AG09319 (cell line): ENCODE data around the gene RABEPK.
"Not testable (repeated sequence)": the region's sequence is repeated elsewhere in the genome, so short reads cannot be mapped to it uniquely, and the experiment has no call there.

Experiments used
- DNase-seq: peaks from one replicate; pipeline ENCODE4 v3.0.0-alpha.2; 2010; ENCODE audit warnings: low read depth; ENCODE audit errors: extremely low read depth
- TF ChIP-seq, protein P1 (sequence below): IDR thresholded peaks from 2 replicates; pipeline ENCODE4 v1.5.1; 2011; ENCODE audit warnings: low read depth, mild to moderate bottlenecking, inconsistent platforms, low read length, moderate library complexity

The RABEPK gene

DNA sequence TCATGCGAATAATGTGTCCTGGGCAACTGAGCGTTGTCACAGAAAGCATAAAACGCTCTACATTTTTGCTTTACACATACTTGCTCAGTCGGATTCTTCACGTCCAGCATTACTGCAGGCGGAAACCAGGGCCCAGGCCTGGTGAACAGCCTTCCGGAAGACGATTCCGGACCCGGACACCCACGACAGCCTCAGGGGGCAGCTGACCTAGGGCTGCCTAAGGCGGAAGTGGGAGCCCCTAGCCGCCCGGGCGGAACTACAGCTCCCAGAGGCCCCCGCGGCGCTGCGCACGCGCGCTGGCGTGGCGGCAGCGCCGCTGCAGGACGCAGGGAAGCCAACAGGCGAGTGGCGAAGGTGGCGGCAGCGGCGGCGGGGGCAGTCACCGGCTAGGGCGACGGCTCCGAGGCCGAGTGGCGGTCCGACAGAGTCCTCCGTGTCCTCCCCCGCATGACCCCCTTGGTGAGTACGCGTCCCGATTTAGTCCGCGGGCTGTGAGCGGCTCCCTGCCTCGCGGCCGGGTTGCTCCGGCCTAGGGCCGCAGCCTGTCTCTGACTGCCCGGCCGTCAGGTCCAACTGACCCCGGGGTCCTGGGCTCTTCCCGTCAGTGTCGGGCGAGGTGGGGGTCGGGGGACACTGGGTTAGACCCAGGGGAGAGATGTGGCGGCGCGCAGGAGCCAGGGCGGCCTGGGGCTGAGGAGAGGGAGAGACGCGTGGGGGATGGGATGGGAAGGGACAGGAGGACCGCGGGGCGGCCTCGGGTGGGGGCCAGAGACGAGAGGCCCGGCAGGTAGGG lies 61.4 kb downstream of the RABEPK start, which contains the start of gene GAPVD1:
GAPVD1 (plus strand) TSS at position 326 of the 793 bp plus-strand sequence. CDS start 37,096 bp downstream, outside the sequence.
- TF ChIP-seq, protein P1, sequence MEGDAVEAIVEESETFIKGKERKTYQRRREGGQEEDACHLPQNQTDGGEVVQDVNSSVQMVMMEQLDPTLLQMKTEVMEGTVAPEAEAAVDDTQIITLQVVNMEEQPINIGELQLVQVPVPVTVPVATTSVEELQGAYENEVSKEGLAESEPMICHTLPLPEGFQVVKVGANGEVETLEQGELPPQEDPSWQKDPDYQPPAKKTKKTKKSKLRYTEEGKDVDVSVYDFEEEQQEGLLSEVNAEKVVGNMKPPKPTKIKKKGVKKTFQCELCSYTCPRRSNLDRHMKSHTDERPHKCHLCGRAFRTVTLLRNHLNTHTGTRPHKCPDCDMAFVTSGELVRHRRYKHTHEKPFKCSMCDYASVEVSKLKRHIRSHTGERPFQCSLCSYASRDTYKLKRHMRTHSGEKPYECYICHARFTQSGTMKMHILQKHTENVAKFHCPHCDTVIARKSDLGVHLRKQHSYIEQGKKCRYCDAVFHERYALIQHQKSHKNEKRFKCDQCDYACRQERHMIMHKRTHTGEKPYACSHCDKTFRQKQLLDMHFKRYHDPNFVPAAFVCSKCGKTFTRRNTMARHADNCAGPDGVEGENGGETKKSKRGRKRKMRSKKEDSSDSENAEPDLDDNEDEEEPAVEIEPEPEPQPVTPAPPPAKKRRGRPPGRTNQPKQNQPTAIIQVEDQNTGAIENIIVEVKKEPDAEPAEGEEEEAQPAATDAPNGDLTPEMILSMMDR, result peak; percentile 8
- DNase-seq, result peak; percentile 71

DNA sequence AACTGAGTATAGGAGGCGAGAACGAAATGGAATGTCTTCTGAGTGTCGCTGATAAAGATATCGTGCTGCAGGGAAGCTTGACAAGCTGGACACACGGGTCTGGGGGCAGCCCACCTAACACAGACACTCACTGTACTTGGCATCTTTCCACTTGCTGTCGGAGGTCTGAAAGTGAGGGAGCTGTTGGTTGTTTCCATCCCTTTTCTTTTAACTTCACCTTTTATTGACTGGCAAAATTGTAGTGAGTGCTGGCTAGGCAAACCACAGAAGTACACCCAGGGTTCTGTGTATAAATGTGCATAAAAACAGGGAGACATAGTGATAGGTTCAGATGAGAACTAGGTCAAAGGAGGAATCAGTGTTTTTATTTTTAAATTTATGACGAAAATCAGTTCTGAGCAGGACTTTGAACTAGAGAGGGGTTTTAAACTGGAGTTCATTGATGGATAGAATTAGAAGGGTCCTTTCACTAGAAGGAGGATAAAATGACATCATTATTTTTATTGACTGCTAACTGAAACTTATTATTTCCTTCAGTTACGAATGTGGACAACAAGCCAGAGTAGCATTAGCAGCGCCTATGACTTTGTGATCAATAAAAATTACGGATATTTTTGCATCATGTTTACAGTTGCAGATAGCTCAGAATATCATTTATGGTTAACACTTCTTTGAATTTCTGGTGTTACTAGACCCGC lies 62.1 kb downstream of the RABEPK start:
- TF ChIP-seq, protein P1, result no peak
- DNase-seq, result no peak

DNA sequence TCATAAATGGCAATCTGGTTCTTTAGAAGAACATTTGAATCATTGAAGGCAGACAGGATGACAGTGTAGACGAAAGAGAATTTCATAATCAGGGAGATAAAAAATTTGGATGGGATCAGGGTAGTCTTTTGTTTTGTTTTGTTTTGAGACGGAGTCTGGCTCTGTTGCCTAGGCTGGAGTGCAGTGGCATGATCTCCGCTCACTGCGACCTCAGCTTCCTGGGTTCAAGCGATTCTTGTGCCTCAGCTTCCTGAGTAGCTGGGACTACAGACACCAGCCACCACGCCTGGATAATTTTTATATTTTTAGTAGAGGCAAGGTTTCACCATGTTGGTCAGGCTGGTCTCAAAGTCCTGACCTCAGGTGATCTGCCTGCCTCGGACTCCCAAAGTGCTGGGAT lies 63.7 kb downstream of the RABEPK start:
- not testable (repeated sequence) for DNase-seq

DNA sequence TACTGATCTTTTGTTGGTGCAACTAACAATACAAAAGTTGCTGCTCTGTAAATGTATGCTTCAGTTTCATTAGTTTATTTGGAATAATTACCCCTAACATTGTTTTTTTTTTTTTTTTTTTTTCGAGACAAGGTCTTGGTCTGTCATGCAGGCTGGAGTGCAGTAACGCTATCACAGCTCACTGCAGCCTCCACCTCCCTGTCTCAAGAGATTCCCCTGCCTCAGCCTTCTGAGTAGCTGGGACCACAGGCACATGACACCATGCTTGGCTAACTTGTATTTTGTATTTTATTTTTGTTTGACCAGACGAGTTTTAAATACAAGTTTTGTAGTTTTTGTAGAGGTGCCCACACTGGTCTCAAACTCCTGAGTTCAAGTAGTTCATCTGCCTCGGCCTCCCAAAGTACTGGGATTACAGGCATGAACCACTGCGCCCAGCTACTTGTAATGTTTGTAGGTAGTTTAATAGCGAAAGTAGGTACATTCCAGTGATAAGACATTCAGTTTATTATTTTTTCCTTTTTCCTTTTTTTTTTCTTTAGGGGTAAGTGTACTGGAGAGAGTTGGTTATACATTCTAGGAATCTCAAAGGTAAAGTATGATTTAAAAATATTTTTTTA lies 68.2 kb downstream of the RABEPK start:
- TF ChIP-seq, protein P1, result no peak
- no peak for DNase-seq

DNA sequence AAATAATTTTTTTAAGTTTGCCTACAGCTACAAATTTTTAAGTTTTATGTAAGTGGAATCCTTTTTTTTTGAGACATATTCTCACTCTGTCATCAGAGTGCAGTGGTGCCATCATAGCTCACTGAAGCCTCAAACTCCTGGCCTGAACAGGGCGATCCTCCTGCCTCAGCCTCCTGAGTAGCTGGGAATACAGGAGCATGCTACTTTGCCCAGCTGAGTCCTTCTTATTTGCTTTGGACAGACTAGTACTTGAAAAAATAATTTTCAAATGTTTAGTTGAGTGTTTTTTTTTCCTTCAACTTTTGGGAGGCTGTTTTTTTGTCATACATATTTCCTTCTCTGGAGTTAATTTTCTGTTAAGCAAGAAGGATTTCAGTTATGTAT lies 68.7 kb downstream of the RABEPK start:
- no peak for DNase-seq
- TF ChIP-seq, protein P1, result no peak

DNA sequence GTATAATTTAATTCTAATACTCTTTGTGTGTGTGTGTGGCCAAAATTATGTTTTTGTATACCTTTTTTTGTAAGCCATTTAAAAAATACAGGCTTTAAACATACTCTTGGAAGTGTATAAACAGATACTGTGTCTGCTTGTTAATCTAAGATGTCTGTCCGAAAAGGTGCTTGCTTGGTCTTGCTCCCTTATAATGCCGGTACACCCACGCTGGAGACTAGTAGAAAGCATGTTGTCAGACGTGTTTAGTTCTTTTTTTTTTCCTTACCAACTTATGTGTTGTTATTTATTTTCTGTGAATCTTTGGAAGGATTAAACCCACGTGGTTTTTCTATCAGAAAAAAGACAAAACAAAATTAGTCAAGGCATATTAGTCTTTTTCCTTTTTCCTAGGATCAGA lies 70.7 kb downstream of the RABEPK start:
- TF ChIP-seq, protein P1, result no peak
- no peak for DNase-seq

DNA sequence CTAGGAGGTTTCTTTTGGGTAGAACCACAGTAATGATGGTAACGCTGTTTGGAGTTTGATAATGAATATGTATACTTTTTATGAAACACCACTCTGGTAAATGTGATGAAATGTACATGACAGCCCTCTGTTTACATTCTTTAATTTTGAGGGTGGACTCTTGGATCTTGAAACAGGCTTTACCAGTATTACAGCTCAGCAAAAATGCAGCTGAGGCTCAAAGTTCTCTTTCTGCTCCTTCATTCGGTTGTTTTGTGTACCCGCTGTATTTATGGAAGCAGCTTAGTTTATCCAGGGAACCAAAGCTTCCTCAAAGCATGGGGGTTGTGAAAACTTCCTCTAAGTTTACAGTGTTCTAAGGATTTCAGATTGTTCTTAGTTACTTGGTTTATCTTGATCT lies 72.4 kb downstream of the RABEPK start:
- TF ChIP-seq, protein P1, result no peak
- no peak for DNase-seq
